Measurements from ENCODE around the gene LYPD1.

DNA sequence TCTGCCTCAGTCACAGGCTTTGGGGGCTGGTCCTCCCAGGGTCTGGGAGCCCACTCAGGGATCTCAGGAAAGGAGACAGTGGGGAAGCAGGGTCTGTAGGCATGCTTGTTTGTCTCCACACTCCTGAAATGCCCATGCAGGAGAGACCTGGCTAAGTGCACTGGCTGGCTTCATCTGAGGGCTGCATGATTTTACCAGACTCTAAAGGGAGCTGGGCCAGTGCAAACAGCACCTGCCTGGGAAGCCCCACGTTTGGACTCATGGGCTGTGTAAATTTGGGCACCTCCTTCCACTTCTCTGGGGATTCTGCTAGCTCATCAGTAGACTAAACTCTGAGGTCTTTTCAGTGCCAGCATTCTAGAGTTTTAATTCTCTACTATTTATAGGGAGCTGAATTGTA, 33.7 kb downstream of the LYPD1 start:
- TF ChIP-seq POLR2A (IDR thresholded peaks at IDR 0.05; ENCODE audit: low read length) (no peak), GATA1 (IDR thresholded peaks at IDR 0.05; ENCODE audit: low read depth, low read length) (no peak)

Data from erythroblast (primary cell).